Aorta (tissue), 4 donors: ENCODE results near the gene RNF222. TPM values are rescaled to one million over a fixed set of nuclear protein-coding genes. Genes with fewer than 3 reads are reported as not detected.

Experiments used
- polyA plus RNA-seq, 2 donors: library from polyadenylated mRNA; stranded (reverse); fragments of 200-250 nt; gene quantifications; one replicate each; pipeline ENCODE4 v1.2.3, GENCODE V29; 2013
- total RNA-seq, 2 donors: library from RNA; stranded (reverse); fragmentation: NEBNext Ultra II Directional; extraction: Animal tissue kit (Norgen Biotek cat#: 25700); gene quantifications; one replicate each; pipeline ENCODE4 v1.2.1, GENCODE V29; 2021
- donor health status: healthy with polysubstance abuse.
- donor health status: Bipolar disorder and iron deficiency.
- donor health status: DM: no; HTN: no; CAD: no.
- donor health status: DM: yes; HTN: yes; CAD: no.

The RNF222 gene
- total and polyA plus RNA-seq, 4 donors: not detected

Other genes starting within 250 kb of the RNF222 start
- 100 to 1,000 TPM; 100 to 297 TPM for gene PER1, start 245.4 kb downstream of the RNF222 start, total RNA-seq
- 100 to 1,000 TPM in 1 of 2 donors, 10 to 100 TPM in 1; 34.3 to 246 TPM for gene PER1, start 245.4 kb downstream of the RNF222 start, polyA plus RNA-seq
- gene VAMP2, start 234.9 kb downstream of the RNF222 start, total RNA-seq: 10 to 100 TPM; 73.4 to 80.8 TPM
- gene VAMP2, start 234.9 kb downstream of the RNF222 start, polyA plus RNA-seq: 100 to 1,000 TPM in 1 of 2 donors, 10 to 100 TPM in 1; 59.7 to 105 TPM
- gene TMEM107, start 221.4 kb downstream of the RNF222 start, total RNA-seq: 10 to 100 TPM in 1 of 2 donors, 1 to 10 TPM in 1; 8.9 to 12.3 TPM
- gene TMEM107, start 221.4 kb downstream of the RNF222 start, polyA plus RNA-seq: 10 to 100 TPM in 1 of 2 donors, 1 to 10 TPM in 1; 9.9 to 20.9 TPM
- gene BORCS6, start 207.6 kb downstream of the RNF222 start, total RNA-seq: 1 to 10 TPM; 5.2 to 8.0 TPM
- 1 to 10 TPM; 6.4 to 9.4 TPM for gene BORCS6, start 207.6 kb downstream of the RNF222 start, polyA plus RNA-seq
- 1 to 10 TPM in 1 of 2 donors, under 1 TPM in 1; 0.81 to 3.1 TPM for gene AURKB, start 187.3 kb downstream of the RNF222 start, total RNA-seq
- not detected for gene AURKB, start 187.3 kb downstream of the RNF222 start, polyA plus RNA-seq
- 10 to 100 TPM; 43.3 to 59.2 TPM for gene CTC1, start 149.8 kb downstream of the RNF222 start, total RNA-seq
- gene CTC1, start 149.8 kb downstream of the RNF222 start, polyA plus RNA-seq: 10 to 100 TPM in 1 of 2 donors, 1 to 10 TPM in 1; 4.6 to 36.4 TPM
- gene PFAS, start 148.5 kb downstream of the RNF222 start, total RNA-seq: 10 to 100 TPM; 21.3 to 25.4 TPM
- gene PFAS, start 148.5 kb downstream of the RNF222 start, polyA plus RNA-seq: 1 to 10 TPM; 1.4 to 8.3 TPM
- gene RANGRF, start 109.2 kb downstream of the RNF222 start, total RNA-seq: 10 to 100 TPM; 20.3 to 21.7 TPM
- gene RANGRF, start 109.2 kb downstream of the RNF222 start, polyA plus RNA-seq: 10 to 100 TPM; 28.7 to 53.7 TPM
- 1 to 10 TPM; 3.0 to 4.8 TPM for gene SLC25A35, start 102.4 kb downstream of the RNF222 start, total RNA-seq
- gene SLC25A35, start 102.4 kb downstream of the RNF222 start, polyA plus RNA-seq: 1 to 10 TPM; 1.0 to 6.6 TPM
- gene ARHGEF15, start 87.6 kb downstream of the RNF222 start, total RNA-seq: 10 to 100 TPM; 18.6 to 36.5 TPM
- gene ARHGEF15, start 87.6 kb downstream of the RNF222 start, polyA plus RNA-seq: 1 to 10 TPM in 1 of 2 donors, under 1 TPM in 1; 0.75 to 2.1 TPM
- not detected for gene ODF4, start 58.0 kb downstream of the RNF222 start, total RNA-seq
- gene ODF4, start 58.0 kb downstream of the RNF222 start, polyA plus RNA-seq: not detected
- gene RPL26, start 14.6 kb downstream of the RNF222 start, total RNA-seq: 1,000 to 10,000 TPM; 1,055 to 1,238 TPM
- 1,000 to 10,000 TPM; 3,230 to 6,952 TPM for gene RPL26, start 14.6 kb downstream of the RNF222 start, polyA plus RNA-seq
- 100 to 1,000 TPM; 110 to 135 TPM for gene NDEL1, start 38.1 kb upstream of the RNF222 start, total RNA-seq
- gene NDEL1, start 38.1 kb upstream of the RNF222 start, polyA plus RNA-seq: 10 to 100 TPM; 52.3 to 79.3 TPM
- gene MYH10, start 232.9 kb upstream of the RNF222 start, total RNA-seq: 1,000 to 10,000 TPM; 1,394 to 1,963 TPM
- gene MYH10, start 232.9 kb upstream of the RNF222 start, polyA plus RNA-seq: 100 to 1,000 TPM; 205 to 244 TPM